Right atrium auricular region (tissue), 2 donors: ENCODE results near the gene RFX1. TPM values are rescaled to one million over a fixed set of nuclear protein-coding genes. Genes with fewer than 3 reads are reported as not detected.

Experiments used
- DNase-seq: peaks from one replicate; pipeline ENCODE4 v3.0.0-alpha.2; 2019; ENCODE audit warnings: low spot score
- H3K27ac ChIP-seq, 2 donors: fragments of 200-600 bp; sonication (generic); 1 replicate in 1 of 2; 2 replicates in 1 of 2; pipeline ENCODE4 v1.5.1; 2016 to 2019
- H3K27me3 ChIP-seq, 2 donors: fragments of 200-600 bp; sonication (generic); one replicate each; pipeline versions ENCODE4 v1.5.1 to v1.6.0; 2017 to 2019
- H3K36me3 ChIP-seq: fragments of 200-600 bp; sonication (generic); one replicate; pipeline ENCODE4 v1.5.1; 2016
- H3K4me1 ChIP-seq, 2 donors: fragments of 200-600 bp; sonication (generic); one replicate each; pipeline versions ENCODE4 v1.5.1 to v1.6.0; 2017 to 2019
- H3K4me3 ChIP-seq, 2 donors: fragments of 200-600 bp; sonication (generic); 1 replicate in 1 of 2; 2 replicates in 1 of 2; pipeline ENCODE4 v1.5.1; 2017 to 2019; ENCODE audit warnings: mild to moderate bottlenecking in 1 of 2, moderate library complexity in 1 of 2
- H3K9me3 ChIP-seq, 2 donors: fragments of 200-600 bp; sonication (generic); one replicate each; pipeline ENCODE4 v1.5.1; 2019
- CTCF ChIP-seq, 2 donors: fragments of 200-600 bp; sonication (generic); IDR thresholded peaks; one replicate each; pipeline ENCODE4 v1.5.1; 2019; ENCODE audit warnings: antibody characterized with exemption in 2 of 2
- total RNA-seq, 2 donors: library from RNA; depleted of rRNA; stranded (reverse); fragments of >200 nt; gene quantifications; one replicate each; pipeline ENCODE4 v1.1.0, GENCODE V29; 2016

The RFX1 gene
- total RNA-seq, 2 donors from 2014 or later: 3.2 to 5.2 TPM

- H3K9me3 ChIP-seq: no peaks in the 10 kb centered on the region
- no peak for DNase-seq
- H3K36me3 ChIP-seq: no peaks in the 10 kb centered on the region
- peak overlapping the region; percentile 68 to 81 for H3K4me3 ChIP-seq
- peak overlapping the region; percentile 97 to 99 for H3K27ac ChIP-seq
- peaks cover 0 to 39% of the 10 kb centered on the region in 2 donors for H3K4me1 ChIP-seq
- TF ChIP-seq CTCF (IDR thresholded peaks at IDR 0.05): no peak
- H3K27me3 ChIP-seq: no peaks in the 10 kb centered on the region
Measured at GRCh38 chr19:14006766-14007562, 844 bp upstream of the RFX1 start.

- H3K4me1 ChIP-seq: peaks cover 0 to 39% of the 10 kb centered on the region in 2 donors
- peak; percentile 87 for DNase-seq
- H3K27me3 ChIP-seq: no peaks in the 10 kb centered on the region
- H3K27ac ChIP-seq: peak overlapping the region; percentile 98 to 99
- no peak for TF ChIP-seq CTCF (IDR thresholded peaks at IDR 0.05)
- no peaks in the 10 kb centered on the region for H3K36me3 ChIP-seq
- peak overlapping the region; percentile 81 to 92 for H3K4me3 ChIP-seq
- H3K9me3 ChIP-seq: no peaks in the 10 kb centered on the region
Measured at GRCh38 chr19:14005349-14006084, 603 bp downstream of the RFX1 start.

- peak overlapping the region; percentile 98 to 99 for H3K27ac ChIP-seq
- no peaks in the 10 kb centered on the region for H3K27me3 ChIP-seq
- H3K36me3 ChIP-seq: no peaks in the 10 kb centered on the region
- H3K9me3 ChIP-seq: no peaks in the 10 kb centered on the region
- TF ChIP-seq CTCF (IDR thresholded peaks at IDR 0.05): no peak
- peak overlapping the region in 1 of 2 donors; percentile 81 for H3K4me3 ChIP-seq
- DNase-seq: peak; percentile 82
- H3K4me1 ChIP-seq: peaks cover 0 to 39% of the 10 kb centered on the region in 2 donors
Measured at GRCh38 chr19:14004619-14005348, 1.3 kb downstream of the RFX1 start.

GRCh38 chr19:14003251-14004055 is 2.7 kb downstream of the RFX1 start:
- Histone ChIP-seq H3K27ac (peak overlapping the region; percentile 98 to 99), H3K36me3 (no peaks in the 10 kb centered on the region), H3K27me3 (no peaks in the 10 kb centered on the region), H3K4me3 (no peak overlapping the region), H3K4me1 (peaks cover 0 to 39% of the 10 kb centered on the region in 2 donors), H3K9me3 (peaks cover 0 to 9% of the 10 kb centered on the region in 2 donors)
- TF ChIP-seq CTCF (IDR thresholded peaks at IDR 0.05): no peak
- DNase-seq: no peak
